AG04450 (cell line): ENCODE data around the gene PROM2. TPM values are rescaled to one million over a fixed set of nuclear protein-coding genes. Genes with fewer than 3 reads are reported as not detected.

Source experiments
- CTCF ChIA-PET: fragments of 300-600, 350-600 bp; formaldehyde crosslinking; extraction: SDS; loops from one replicate; lab custom pipeline; 2022; ENCODE audit warnings: antibody characterized with exemption, inconsistent platforms; lab: Charles Lee
- POLR2A ChIA-PET: fragments of 350-600 bp; formaldehyde crosslinking; extraction: SDS; loops from one replicate; lab custom pipeline; 2021; ENCODE audit warnings: antibody characterized with exemption, inconsistent platforms; lab: Yijun Ruan, JAX
- DNase-seq: peaks from one replicate; pipeline ENCODE4 v3.0.0-alpha.2; 2011; ENCODE audit warnings: low read depth, low spot score
- H3K27ac ChIP-seq: one replicate; pipeline ENCODE4 v1.5.1; 2012; ENCODE audit warnings: low read depth, low read length, control low read depth
- H3K27me3 ChIP-seq: one replicate; pipeline ENCODE4 v1.6.0; 2012; ENCODE audit warnings: low read length; ENCODE audit not compliant: control insufficient read depth, insufficient read depth
- H3K4me3 ChIP-seq: 2 replicates; pipeline ENCODE4 v1.5.1; 2011; ENCODE audit warnings: mild to moderate bottlenecking, low read depth, low read length, control low read depth
- H3K9me3 ChIP-seq: 2 replicates; pipeline ENCODE4 v1.5.1; 2012; ENCODE audit warnings: low read length; ENCODE audit not compliant: control insufficient read depth, insufficient read depth
- CTCF ChIP-seq: IDR thresholded peaks from 2 replicates; pipeline ENCODE4 v1.5.1; 2011; ENCODE audit warnings: low read depth, low read length, control low read depth, inconsistent platforms
- polyA plus RNA-seq: library from polyadenylated mRNA; depleted of rRNA; stranded (reverse); fragments of >200 nt; gene quantifications from 2 replicates; pipeline ENCODE4 v1.2.3, GENCODE V29; 2011

PROM2 gene
- polyA plus RNA-seq, 1 experiment: 0.12 TPM

GRCh38 chr2:95305380-95306061, 31.3 kb downstream of the PROM2 start:
- Histone ChIP-seq H3K27ac (no peak overlapping the region), H3K27me3 (peaks cover 7% of the 10 kb centered on the region), H3K4me3 (no peak overlapping the region), H3K9me3 (no peaks in the 10 kb centered on the region)
- ChIA-PET CTCF (no interaction called here), POLR2A (no interaction called here)
- no peak for TF ChIP-seq CTCF
- no peak for DNase-seq

GRCh38 chr2:95306336-95306895, 32.2 kb downstream of the PROM2 start:
- Histone ChIP-seq H3K9me3 (no peaks in the 10 kb centered on the region), H3K27me3 (peaks cover 7% of the 10 kb centered on the region), H3K27ac (no peak overlapping the region), H3K4me3 (no peak overlapping the region)
- CTCF ChIA-PET: no interaction called here
- POLR2A ChIA-PET: no interaction called here
- no peak for DNase-seq
- no peak for TF ChIP-seq CTCF

- Histone ChIP-seq H3K9me3 (no peaks in the 10 kb centered on the region), H3K27ac (no peak overlapping the region), H3K27me3 (peaks cover 7% of the 10 kb centered on the region), H3K4me3 (no peak overlapping the region)
- ChIA-PET POLR2A (no interaction called here), CTCF (interaction anchor here (1.0 kb wide), 1 partner anchor 82 kb away, joined by 3 read pairs; no protein-coding TSS in a partner anchor)
- no peak for TF ChIP-seq CTCF
- no peak for DNase-seq
Measured at GRCh38 chr2:95307036-95307435, 32.8 kb downstream of the PROM2 start.

GRCh38 chr2:95307878-95308277, 33.6 kb downstream of the PROM2 start:
- Histone ChIP-seq H3K27ac (no peak overlapping the region), H3K27me3 (peaks cover 5% of the 10 kb centered on the region), H3K4me3 (no peak overlapping the region), H3K9me3 (no peaks in the 10 kb centered on the region)
- ChIA-PET CTCF (interaction anchor here (1.0 kb wide), 1 partner anchor 81 kb away, joined by 3 read pairs; no protein-coding TSS in a partner anchor), POLR2A (no interaction called here)
- TF ChIP-seq CTCF: no peak
- DNase-seq: no peak

GRCh38 chr2:95308426-95308990, 34.3 kb downstream of the PROM2 start:
- CTCF ChIA-PET: no interaction called here
- no peak for TF ChIP-seq CTCF

More at GRCh38 chr2:95308426-95308990, 34.3 kb downstream of the PROM2 start:
- Histone ChIP-seq H3K9me3 (no peaks in the 10 kb centered on the region), H3K27ac (no peak overlapping the region), H3K4me3 (no peak overlapping the region), H3K27me3 (peaks cover 3% of the 10 kb centered on the region)
- POLR2A ChIA-PET: no interaction called here
- no peak for DNase-seq
